ENCODE results near the gene PLCXD1.
"Not testable (repeated sequence)": the region's sequence is repeated elsewhere in the genome, so short reads cannot be mapped to it uniquely, and the experiment has no call there.

- not testable (repeated sequence) for TF ChIP-seq CTCF (IDR thresholded peaks at IDR 0.05); POLR2A (IDR thresholded peaks at IDR 0.05; ENCODE audit: low read depth); POLR2AphosphoS5 (IDR thresholded peaks at IDR 0.05); EP300 (IDR thresholded peaks at IDR 0.05)
These were observed 24.8 kb downstream of the PLCXD1 start for GRCh38 chrX:305781-306613.
